Left forelimb (tissue), 1 donor: Measurements from ENCODE around the gene AGL.
"Not testable (repeated sequence)": the region's sequence is repeated elsewhere in the genome, so short reads cannot be mapped to it uniquely, and the experiment has no call there.

ENCODE experiments used
- DNase-seq: peaks from one replicate; pipeline ENCODE4 v3.0.0-alpha.2; 2018; ENCODE audit warnings: low spot score

The AGL gene

DNA sequence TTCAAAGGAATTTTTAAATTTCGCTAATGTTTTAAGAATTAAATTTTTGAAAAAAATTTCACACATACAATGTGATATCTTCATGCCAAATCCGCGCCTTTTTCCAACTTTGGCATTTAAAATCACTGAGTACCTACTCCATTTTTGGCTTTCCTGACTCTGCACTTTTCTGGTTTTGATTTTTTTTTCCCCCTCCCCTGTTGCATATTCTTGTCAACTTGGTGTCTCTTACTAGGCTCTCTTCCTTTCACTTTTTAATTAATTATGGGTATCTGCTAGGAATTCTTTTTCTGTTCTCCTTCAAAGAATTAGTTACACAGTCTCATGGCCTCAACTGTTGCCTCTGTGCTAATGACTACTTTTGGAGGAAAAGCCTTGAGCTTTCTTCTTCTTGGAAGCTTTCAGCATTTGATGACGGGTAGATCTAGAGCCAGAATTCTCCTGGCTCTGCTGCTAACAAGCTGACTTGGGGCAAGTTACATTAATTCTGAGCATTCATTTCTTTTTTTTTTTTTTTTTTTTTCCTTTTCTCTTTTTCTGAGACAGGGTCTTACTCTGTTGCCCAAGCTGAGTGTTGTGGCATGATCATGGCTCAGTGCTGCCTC is 1.8 kb downstream of the AGL start:
- DNase-seq, result no peak

DNA sequence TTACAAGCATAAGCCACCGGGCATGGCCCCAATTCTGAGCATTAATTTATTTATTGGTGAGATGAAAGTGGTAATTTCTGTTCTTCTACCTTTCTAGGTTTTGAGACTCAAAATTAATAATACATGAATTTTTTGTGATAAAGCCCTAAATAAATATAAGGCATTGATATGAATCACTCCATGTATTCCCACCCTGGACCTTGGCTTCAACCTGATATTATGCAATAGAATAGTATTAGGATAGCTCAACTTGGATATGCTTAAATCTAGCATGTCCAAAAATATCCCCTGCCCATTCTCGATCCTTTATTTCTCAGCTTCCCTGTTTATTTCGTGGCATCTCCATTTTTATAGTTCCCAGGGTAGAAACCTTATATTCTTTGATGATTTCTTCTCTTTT is 2.5 kb downstream of the AGL start:
- no peak for DNase-seq

DNA sequence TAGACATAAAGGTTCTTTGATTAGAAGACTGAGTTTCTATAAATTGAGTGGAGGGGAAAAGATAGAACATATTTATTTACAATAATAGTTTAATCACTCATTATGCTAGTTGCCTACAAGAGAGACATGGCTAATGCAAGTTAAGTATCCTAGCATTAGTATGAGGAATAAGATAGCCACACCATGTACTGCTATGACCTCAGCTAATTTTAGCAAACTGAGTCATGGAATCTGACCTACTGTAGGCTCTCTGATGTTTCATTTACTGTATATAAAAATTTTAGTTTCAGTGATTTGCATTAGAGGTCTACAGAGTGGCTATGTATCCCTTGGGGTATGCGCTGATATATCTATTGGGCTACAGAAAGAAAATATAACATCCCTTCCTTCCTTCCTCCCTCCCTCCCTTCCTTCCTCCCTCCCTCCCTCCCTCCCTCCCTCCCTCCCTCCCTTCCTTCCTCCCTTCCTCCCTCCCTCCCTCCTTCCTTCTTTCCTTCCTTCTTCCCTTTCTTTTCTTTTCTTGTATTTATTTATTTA is 5.8 kb downstream of the AGL start:
- DNase-seq, result no peak

DNA sequence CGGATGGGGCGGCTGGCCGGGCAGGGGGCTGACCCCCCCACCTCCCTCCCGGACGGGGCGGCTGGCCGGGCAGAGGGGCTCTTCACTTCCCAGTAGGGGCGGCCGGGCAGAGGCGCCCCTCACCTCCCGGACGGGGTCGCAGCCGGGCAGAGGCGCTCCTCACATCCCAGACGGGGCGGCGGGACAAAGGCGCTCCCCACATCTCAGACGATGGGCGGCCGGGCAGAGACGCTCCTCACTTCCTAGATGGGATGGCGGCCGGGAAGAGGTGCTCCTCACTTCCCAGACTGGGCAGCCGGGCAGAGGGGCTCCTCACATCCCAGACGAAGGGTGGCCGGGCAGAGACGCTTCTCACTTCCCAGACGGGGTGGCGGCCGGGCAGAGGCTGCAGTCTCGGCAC is 6.9 kb downstream of the AGL start:
- not testable (repeated sequence) for DNase-seq

DNA sequence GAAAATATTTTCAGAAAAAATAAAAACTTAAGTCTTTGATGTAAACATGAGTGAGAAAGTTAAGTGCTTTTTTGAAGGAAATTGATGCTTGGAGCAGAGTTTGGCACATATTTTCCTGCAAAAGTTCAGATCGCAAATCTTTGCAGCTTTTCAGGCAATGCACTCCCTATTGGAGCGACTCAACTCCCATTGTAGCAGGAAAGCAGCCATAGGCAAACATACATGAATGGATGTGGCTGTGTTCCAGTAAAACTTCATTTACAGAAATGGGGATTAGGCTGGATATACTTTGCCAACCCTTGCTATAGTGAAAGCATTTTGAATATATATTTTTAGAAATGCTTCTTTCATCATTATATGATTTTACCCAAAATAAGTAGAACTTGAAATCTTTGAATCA is 8.1 kb downstream of the AGL start:
- no peak for DNase-seq

DNA sequence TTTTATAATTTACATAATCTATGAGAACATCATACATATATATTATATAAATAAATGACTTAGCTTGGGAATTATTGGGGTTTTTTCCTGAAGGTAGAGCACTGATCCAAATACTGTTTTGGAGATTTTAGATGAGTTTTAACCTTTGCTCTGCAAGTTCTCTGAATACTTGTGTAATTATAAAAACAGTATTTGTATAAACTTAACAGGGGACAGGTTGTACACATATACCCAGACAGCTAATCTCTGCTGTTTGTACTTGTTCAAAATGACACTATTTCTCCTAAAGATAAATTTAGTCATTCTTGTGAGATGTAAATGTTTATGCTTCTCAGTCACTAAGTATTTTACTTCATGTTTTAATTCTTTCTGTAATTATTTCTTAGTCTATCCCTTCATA is 8.7 kb downstream of the AGL start:
- no peak for DNase-seq

DNA sequence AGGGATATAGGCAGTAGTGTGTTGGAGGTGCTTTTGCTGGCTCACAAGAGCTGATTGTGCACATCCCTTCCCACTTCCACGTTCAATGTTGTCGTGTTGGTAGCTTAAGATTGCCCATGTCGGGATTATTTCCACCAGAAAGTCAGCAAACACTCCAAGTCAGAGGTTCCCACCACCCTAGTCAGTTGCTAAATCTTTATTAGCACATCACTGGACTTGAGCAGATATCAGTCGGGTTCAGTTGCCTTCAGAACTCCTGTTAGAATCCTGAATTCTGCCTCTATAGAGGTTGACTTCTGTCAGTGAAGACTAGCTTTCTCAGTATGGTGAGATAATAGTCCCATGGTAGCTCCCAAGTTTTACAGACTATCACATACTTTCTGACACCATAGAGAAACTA is 10.5 kb downstream of the AGL start:
- no peak for DNase-seq

DNA sequence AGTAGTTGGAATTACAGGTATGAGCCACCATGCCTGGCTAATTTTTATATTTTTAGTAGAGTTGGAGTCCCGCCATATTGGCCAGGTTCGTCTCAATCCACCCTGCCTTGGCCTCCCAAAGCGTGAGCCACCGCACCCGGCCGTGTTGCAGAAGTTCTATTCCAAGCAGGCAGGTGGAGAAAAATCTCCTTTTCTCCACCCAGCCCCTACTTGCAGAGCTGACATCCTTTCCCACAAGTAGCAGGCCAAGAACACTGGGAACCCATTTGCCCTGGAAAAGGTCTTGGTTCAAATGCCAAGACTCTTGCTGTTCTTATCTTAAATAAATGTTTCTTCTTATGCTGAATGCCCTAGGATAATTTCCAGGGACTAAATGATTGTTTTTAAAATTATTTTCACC is 17.5 kb downstream of the AGL start:
- DNase-seq, result no peak

DNA sequence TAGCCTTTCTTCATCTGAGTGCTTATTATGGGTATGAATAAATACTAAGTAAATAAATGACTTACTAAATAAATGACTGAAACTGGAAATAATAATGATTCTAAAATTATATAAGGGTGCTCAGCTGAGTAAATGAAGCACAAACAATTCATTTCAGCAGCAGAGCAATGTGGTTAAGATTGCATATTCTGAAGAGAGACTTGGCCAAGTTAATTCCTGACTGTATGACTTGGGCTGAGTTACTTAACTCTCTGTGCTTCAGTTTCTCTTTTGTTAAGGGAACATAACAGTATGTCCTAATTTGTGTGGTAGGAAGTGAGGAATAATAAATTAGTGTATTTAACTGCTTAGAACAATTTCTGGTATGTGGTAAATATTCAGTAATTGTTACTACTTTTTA is 19.1 kb downstream of the AGL start:
- DNase-seq, result no peak

DNA sequence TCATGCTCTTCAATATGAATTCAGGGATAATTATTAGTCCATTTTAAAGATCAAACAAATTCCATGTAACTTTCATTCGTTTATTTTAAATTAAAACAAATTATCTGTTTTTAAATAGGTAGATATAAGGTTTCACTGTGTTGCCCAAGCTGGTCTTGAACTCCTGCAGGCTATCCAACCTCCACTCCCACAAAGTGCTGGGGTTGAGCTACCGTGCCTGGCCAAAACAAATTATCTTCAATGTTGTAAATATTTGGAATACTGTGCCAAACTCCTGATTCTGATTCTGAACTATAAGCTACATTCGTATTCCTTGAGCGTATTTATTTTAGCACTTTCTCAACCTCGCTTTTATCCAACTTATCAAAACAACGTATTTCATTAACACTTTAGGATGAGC is 19.6 kb downstream of the AGL start:
- no peak for DNase-seq

DNA sequence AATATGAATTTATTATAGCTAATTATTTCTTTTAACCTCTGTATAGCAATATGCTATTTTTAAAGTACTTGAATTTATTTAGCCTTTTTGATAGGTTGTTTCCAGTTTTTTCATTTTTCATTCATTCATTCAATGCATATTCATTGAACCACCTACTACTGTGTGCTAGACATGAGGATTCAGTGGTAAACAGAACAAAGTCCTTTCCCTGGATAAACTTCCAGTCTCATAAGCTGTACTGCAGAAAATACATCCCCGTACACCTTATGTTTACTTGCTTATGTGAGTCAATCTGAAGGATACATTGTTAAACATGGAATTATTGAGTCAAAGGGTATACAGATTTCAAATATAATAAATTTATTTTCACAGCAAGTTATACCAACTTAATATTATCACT is 21.9 kb downstream of the AGL start:
- DNase-seq, result no peak

DNA sequence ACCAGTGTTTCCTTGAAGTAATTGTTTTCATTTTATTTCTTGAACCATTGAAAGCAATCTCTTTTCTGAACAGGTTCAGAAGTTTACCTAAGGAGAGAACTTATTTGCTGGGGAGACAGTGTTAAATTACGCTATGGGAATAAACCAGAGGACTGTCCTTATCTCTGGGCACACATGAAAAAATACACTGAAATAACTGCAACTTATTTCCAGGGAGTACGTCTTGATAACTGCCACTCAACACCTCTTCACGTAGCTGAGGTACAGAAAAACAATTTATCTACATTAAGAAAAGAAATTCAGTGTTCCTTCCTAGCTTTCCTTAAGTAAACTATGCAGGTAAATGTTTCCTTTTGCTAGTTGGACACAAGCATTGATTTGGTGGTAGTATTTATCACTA is 27.4 kb downstream of the AGL start:
- DNase-seq, result no peak

DNA sequence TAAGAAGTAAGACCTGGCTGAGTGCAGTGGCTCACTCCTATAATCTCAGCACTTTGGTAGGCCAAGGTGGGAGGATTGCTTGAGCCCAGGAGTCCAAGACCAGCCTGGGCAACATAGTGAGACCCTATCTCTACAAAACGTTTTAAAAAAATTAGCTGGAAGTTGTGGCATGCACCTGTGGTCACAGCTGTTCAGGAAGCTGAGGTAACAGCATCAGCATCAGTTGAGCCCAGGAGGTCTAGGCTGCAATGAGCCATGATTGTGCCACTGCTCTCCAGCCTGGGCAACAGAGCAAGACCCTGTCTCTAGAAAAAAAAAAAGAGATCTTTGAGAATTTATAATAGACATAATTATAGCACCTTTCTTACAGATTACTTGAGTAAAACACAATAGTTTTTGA is 36.0 kb downstream of the AGL start:
- DNase-seq, result no peak

DNA sequence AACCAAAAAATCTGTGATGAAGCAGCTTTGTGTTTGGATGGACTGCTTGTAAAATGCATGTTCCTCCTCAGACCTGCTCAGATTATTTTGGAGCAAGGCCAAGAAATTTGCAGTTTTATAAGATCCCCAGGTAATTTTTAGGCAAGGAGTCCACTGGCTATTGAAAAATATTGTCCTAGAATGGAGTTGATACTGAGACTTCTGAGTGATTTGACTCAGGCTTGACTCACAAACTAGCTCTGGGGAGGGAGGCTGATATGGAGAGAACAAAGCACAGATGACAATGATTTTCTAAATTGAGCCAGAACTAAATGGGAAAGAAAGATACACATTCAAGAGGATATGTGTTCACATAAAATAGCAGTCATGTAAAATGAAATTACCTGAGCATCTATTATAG is 36.7 kb downstream of the AGL start:
- DNase-seq, result no peak

DNA sequence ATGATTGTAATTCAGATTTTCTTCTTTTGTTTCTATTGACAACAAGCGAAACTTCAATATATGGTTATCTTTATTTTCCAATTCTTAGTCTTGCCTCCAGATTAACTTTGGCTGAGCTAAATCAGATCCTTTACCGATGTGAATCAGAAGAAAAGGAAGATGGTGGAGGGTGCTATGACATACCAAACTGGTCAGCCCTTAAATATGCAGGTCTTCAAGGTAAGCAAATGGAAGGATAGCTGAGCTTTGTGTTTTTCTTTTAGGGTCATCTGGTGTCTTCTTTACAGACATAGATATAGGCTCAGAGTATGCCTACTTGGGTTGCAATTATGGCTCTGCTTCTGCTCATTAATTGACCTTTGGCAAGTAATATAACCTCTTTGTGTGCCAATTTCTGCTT is 37.7 kb downstream of the AGL start:
- DNase-seq, result no peak

DNA sequence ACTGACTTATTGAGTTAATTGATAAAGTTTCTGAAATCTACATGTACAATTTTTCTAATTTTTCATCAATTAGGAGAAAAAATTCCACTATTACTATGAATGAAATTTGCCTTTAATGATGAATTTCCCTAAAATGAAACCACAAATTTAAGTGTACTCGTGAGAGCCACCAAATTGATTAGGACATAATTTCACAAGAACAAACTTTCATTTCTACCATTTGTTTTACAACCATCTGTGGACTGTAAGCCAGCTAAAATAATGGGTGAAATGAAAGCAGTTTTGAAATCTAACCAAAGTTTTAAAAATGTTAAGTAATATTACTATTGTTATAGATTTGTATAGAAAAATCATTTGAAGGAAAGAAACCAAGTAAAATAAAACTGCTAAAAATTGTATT is 41.8 kb downstream of the AGL start:
- no peak for DNase-seq

DNA sequence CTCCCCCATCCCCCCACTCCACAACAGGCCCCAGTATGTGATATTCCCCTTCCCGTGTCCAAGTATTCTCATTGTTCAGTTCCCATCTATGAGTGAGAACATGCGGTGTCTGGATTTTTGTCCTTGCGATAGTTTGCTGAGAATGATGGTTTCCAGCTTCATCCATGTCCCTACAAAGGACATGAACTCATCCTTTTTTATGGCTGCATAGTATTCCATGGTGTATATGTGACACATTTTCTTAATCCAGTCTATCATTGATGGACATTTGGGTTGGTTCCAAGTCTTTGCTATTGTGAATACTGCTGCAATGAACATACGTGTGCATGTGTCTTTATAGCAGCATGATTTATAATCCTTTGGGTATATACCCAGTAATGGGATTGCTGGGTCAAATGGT is 53.1 kb downstream of the AGL start:
- DNase-seq, result not testable (repeated sequence)

DNA sequence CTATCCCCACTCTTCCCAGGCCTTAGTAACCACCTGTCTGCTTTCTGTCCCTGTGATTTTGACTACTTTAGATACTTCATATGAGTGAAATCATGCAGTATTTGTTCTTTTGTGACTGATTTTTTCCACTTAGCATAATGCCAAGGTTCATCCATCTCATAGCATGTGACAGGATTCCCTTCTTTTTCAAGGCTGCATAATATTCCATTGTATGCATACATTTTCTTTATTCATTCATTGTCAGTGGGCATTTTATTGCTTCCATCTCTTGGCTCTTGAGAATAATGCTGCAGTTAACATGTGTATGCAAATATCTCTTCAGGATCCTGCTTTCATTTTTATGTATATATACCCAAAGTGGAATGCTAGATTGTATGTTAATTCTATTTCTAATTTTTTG is 56.4 kb downstream of the AGL start:
- DNase-seq, result no peak

DNA sequence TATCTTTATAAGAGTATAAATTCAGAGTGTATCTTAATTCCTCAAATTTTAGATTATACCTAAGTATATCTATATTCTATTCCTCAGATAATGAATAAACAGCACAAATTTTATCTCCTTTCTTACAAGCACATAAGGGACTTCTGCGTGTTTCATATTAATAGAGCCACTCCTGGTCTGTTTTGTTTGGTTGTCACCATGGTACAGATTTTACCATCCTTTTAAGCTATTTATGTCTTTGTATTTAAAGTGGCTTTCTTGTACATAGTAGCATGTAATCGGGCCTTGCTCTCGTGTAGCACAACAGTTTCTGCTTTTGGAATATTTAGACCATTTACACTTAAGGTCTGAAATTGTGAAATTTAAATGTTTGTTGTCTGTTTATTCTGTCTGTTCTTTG is 67.1 kb downstream of the AGL start:
- no peak for DNase-seq

DNA sequence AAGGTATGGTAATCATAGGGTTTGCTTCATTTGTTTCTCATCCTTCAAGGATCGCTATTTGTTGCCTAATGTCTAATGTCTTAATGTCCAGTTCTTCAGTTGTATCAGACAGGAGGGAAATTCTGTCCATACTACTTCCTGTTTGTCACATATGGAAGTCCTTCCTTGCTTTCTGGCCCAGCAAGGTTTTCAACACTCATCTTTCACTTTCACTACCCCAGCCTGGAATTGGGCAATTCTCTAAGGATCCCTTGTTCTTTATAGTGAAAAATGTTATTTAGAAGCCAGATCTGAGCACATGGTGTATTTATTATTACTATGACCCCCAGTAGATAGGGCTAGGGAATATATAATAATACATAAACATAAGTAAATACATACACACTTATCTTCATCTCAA is 69.1 kb downstream of the AGL start:
- no peak for DNase-seq

DNA sequence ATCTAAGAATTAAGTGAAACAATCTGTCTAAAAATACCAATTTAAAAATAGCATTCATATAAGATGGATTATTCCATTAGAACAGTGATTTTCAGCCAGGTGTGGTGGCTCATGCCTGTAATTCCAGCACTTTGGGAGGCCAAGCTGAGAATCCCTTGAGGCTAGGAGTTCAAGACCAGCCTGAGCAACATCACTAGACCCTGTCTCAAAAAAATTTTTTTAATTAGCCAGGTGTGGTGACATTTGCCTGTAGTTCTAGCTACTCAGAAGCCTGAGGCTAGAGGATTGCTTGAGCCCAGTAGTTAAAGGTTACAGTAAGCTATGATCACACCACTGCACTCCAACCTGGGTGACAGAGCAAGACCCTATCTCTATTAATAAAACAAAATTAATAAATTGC is 84.6 kb downstream of the AGL start:
- no peak for DNase-seq

DNA sequence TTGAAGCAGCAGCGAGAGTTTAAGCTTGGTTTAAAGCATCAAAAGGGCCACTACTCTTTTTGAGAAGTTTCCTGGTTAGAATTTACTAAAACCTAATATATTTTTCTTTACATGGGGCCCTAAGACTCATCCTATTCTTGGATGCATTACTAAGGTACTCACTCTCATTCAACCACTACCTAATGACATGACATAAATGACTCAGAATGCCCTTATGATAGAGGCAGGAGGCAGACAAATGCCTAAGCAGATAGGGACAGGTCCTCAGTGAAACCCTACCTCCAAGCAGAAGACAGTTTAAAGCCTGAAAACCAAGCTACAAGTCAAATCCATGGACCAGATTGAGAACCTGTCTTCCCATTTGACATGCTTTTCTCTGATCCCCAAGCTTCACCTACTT is 85.4 kb downstream of the AGL start:
- DNase-seq, result no peak

DNA sequence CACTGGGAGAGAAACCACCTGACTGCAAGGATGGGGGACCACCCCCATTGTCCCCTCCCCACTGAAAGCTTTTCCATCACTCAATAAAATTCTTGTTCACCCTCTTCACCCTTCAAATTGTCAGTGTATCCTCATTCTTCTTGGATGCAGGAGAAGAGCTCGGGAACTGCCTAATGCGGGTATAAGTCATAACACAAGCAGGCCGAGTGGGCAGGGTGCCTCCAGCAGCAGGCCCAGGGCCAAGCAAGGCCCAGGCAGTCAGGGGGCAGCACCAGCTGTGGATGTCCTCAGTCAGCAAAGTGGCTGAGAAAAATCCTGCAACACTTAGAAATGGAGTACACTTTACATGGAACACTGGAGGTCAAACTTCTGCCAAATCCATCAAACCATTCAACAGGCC is 85.9 kb downstream of the AGL start:
- no peak for DNase-seq

DNA sequence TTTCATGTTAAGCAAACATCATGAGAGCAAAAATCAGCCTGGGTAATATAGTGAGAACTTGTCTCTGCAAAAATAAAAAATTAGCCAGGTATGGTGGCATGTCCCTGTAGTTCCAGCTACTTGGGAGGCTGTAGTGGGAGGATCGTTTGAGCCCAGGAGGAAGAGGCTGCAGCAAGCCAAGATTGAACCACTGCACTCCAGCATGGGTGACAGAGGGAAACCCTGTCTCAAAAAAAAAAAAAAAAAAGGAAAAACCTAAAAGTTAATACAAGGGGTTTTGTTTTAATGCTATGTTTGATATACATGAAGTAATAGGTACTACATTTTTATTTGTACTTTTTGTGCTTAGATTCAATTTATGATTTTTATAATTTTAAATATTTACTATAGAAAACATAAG is 92.6 kb downstream of the AGL start:
- no peak for DNase-seq
